ENCODE measurements around the gene RIPPLY1.

The RIPPLY1 gene

GRCh38 chrX:106936246-106936645 is 33.1 kb upstream of the RIPPLY1 start:
- no peak overlapping the region for H3K27ac ChIP-seq (ENCODE audit: extremely low read depth, low read depth, low read length)
- peaks cover 14 to 47% of the 10 kb centered on the region in 2 experiments; a peak in 2 of 3 replicates for H3K36me3 ChIP-seq (ENCODE audit: control insufficient read depth in 2 of 2, insufficient read depth in 1 of 2, low read length in 2 of 2)
- POLR2A ChIA-PET = no interaction called here
- H3K4me3 ChIP-seq (ENCODE audit: low read depth, low read length) = no peak overlapping the region
- H3K9me3 ChIP-seq (ENCODE audit: control insufficient read depth, insufficient read depth, low read depth, low read length) = no peaks in the 10 kb centered on the region
- no peaks in the 10 kb centered on the region for H3K4me1 ChIP-seq (ENCODE audit: control insufficient read depth, insufficient read depth, low read length)
- CTCF ChIA-PET = interaction anchor here (0.9 to 1.2 kb wide), 5 partner anchors 9 to 52 kb away, joined by 3 to 8 read pairs (median 3); no protein-coding TSS in a partner anchor
- no peak for TF ChIP-seq ZNF76 (tag by site-specific recombination; IDR thresholded peaks at IDR 0.05; ENCODE audit: borderline replicate concordance, low read depth)
- no peak for TF ChIP-seq ZNF426 (tag by site-specific recombination; IDR thresholded peaks at IDR 0.05)
- no peak for TF ChIP-seq RBAK (tag by site-specific recombination; IDR thresholded peaks at IDR 0.05)
- no peak for TF ChIP-seq ZBTB49 (tag by site-specific recombination; IDR thresholded peaks at IDR 0.05; ENCODE audit: low read depth)
- TF ChIP-seq OVOL3 (tag by site-specific recombination; IDR thresholded peaks at IDR 0.05) = no peak

GRCh38 chrX:106935175-106935574 is 32.0 kb upstream of the RIPPLY1 start:
- Histone ChIP-seq H3K27ac (ENCODE audit: extremely low read depth, low read depth, low read length) (no peak overlapping the region), H3K4me1 (ENCODE audit: control insufficient read depth, insufficient read depth, low read length) (no peaks in the 10 kb centered on the region), H3K4me3 (ENCODE audit: low read depth, low read length) (no peak overlapping the region), H3K9me3 (ENCODE audit: control insufficient read depth, insufficient read depth, low read depth, low read length) (no peaks in the 10 kb centered on the region), H3K36me3 (ENCODE audit: control insufficient read depth in 2 of 2, insufficient read depth in 1 of 2, low read length in 2 of 2) (peaks cover 7 to 38% of the 10 kb centered on the region in 2 experiments; a peak in 2 of 3 replicates)
- ChIA-PET CTCF (interaction anchor here (1.1 kb wide), 1 partner anchor 10 kb away, joined by 3 read pairs; no protein-coding TSS in a partner anchor), POLR2A (no interaction called here)
- TF ChIP-seq ZSCAN23 (tag by site-specific recombination; IDR thresholded peaks at IDR 0.05) (no peak), ZNF639 (tag by site-specific recombination; IDR thresholded peaks at IDR 0.05) (no peak), ZSCAN4 (tag by site-specific recombination; IDR thresholded peaks at IDR 0.05) (no peak), ZSCAN18 (tag by site-specific recombination; IDR thresholded peaks at IDR 0.05) (no peak), PRDM10 (tag by site-specific recombination; IDR thresholded peaks at IDR 0.05) (no peak), ZNF175 (tag by site-specific recombination; IDR thresholded peaks at IDR 0.05) (no peak), ZBTB17 (tag by site-specific recombination; IDR thresholded peaks at IDR 0.05) (no peak)
